Activated CD4-positive, CD25-positive, alpha-beta regulatory T cell treated with anti-CD3 and anti-CD28 coated beads, Interleukin-2, amount 50 U/mL, for 72 hours (primary cell): ENCODE measurements around the gene TAF11L7.
A peak's percentile ranks its signal among the peaks of the same experiment; 100 is the strongest.
"Not testable (repeated sequence)": the region's sequence is repeated elsewhere in the genome, so short reads cannot be mapped to it uniquely, and the experiment has no call there.

Experiments used
- DNase-seq: peaks from one replicate; pipeline ENCODE4 v3.0.0; 2021

TAF11L7 gene

DNA sequence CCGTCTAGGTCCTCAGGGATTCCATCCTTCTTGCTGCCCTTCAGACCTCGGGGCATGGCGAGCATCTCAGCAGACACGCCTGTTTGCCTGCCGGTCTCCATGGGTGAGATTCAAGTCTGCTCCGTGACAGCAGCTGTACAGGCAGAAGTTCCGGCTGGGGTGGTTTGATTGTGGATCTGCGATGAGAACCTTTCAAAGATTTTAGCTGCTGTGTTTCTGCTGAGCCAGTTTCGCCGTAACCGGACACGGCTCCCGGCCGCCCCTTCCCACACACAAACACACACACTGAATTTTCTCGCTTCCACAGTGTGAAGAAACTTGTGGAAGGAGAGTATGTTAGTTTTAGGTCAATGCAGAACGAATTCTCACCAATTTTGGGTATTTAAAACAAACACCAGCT, at the start of gene TAF11L7:
Gene TAF11L7, minus strand, starts transcription at position 101 of the 400 bp plus-strand sequence.
- not testable (repeated sequence) for DNase-seq

DNA sequence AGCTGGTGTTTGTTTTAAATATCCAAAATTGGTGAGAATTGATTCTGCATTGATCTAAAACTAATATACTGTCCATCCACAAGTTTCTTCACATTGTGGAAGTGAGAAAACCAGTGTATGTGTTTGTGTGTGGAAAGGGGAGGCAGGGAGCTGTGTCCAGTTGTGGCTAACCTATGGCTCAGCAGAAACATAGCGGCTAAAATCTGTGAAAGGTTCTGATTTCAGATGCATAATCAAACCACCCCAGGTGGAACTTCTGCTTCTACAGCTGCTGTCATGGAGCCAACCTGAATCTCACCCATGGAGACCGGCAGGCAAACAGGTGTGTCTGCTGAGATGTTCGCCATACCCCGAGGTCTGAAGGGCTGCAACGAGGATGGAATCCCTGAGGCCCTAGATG, 48.6 kb upstream of the TAF11L7 start, which contains the start of gene TAF11L14:
Gene TAF11L14, plus strand, starts transcription at position 301 of the 400 bp plus-strand sequence.
- no peak for DNase-seq

DNA sequence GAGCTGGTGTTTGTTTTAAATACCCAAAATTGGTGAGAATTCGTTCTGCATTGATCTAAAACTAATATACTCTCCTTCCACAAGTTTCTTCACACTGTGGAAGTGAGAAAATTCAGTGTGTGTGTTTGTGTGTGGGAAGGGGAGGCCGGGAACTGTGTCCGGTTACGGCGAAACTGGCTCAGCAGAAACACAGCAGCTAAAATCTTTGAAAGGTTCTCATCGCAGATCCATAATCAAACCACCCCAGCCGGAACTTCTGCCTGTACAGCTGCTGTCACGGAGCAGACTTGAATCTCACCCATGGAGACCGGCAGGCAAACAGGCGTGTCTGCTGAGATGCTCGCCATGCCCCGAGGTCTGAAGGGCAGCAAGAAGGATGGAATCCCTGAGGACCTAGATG, 46.2 kb upstream of the TAF11L7 start, which contains the start of gene TAF11L13:
Gene TAF11L13, plus strand, starts transcription at position 301 of the 400 bp plus-strand sequence.
- DNase-seq = not testable (repeated sequence)

DNA sequence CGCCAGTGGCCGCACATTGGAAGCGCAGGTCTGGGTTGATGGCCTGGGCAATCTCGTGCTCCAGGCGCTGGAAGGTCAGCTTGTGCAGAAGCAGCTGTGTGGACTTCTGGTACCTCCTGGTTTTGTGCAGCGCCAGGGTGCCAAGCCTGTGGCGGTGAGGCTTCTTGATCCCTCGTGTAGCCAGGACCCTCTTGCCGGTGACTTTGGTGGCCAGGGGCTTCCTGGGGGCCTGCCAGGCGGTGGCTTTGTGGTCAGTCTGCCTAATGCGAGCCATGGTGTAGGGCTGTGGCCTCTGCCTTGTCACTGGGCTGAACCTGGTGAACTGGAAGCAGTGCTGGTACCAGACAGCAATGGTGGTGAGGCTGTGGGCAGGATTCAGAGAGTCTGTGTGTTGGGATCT, 40.1 kb upstream of the TAF11L7 start:
- no peak for DNase-seq

GRCh38 chr5:17620627-17621026, 35.1 kb upstream of the TAF11L7 start:
- no peak for DNase-seq

DNA sequence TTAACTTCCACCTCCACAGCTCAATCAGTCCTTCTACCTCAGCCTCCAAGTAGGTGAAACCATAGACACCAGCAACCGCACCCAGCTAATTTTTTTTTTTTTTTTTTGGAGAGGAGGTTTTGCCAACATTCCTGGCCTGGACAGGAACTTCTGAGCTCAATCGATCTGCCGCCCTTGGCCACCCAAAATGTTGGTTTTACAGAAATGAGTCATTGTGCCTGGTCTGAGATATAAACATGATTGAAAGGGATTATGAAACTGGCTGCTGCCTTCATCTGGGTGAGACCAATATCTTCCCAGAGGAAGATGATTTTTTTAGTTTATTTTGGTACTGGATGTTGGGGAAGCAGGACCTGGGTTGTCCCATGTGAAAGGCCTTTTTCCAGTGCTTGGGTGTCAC, 33.8 kb upstream of the TAF11L7 start:
- no peak for DNase-seq

DNA sequence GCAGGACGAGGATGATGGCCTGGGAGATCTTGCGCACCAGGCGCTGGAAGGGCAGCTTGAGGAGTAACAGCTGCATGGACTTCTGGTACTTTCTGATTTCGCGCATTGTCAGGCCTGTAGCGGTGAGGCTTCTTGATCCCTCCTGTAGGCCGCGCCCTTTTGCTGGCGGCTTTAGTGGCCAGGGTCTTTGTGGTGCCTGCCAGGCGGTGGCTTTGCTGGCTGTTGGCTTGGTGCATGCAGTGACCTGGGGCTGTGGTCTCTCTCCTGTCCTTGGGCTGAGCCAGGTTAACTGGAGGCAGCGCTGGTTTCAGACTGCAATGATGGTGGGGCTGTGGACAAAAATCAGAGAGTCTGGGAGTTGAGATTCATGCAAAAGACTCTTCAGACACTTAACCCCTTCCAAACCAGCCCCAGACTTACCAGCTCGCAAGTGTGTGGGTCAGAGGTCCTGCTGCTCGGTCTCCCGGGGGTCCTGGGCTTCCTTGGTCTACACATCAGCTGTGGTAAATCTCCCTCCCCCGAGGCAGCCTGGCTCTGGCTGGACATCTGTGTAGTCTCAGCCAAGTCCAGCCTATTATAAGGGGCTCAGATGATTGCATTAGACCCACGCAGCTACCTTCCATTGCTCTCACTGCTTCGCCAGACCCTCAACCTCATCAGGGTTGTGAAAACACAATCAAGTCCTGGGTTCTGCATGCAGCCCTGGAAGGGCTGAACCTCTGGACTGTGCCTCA, 29.5 kb upstream of the TAF11L7 start:
- no peak for DNase-seq

GRCh38 chr5:17610092-17610491, 24.5 kb upstream of the TAF11L7 start, which contains the start of gene TAF11L12:
Gene TAF11L12 (plus strand): TSS chr5:17610392.
- not testable (repeated sequence) for DNase-seq

DNA sequence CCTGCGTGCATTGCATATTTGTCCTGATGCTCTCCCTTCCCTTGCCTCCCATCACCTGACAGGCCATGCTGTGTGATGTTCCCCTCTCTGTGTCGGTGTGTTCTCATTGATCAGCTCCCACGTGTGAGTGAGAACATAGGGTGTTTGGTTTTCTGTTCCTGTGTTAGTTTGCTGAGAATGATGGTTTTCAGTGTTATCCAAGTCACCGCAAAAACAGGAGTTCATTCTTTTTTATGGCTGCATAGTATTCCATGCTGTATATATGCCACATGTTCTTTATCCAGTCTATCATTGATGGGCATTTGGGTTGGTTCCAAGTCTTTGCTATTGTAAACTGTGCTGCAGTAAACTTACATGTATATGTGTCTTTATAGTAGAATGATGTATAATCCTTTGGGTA, 21.9 kb upstream of the TAF11L7 start:
- DNase-seq = not testable (repeated sequence)

- DNase-seq = no peak
Measured at GRCh38 chr5:17604951-17605350, 19.4 kb upstream of the TAF11L7 start.

- not testable (repeated sequence) for DNase-seq
Measured at GRCh38 chr5:17603880-17604279, 18.3 kb upstream of the TAF11L7 start, which contains the start of gene TAF11L11. Gene TAF11L11 (plus strand): TSS chr5:17604183.

- not testable (repeated sequence) for DNase-seq
Measured at GRCh38 chr5:17597728-17598127, 12.2 kb upstream of the TAF11L7 start, which contains the start of gene TAF11L10. Gene TAF11L10 (minus strand): TSS chr5:17597828.

GRCh38 chr5:17594255-17594654, 8.7 kb upstream of the TAF11L7 start, which contains the start of gene TAF11L9:
Gene TAF11L9 (minus strand): TSS chr5:17594394.
- DNase-seq = peak; percentile 30

- not testable (repeated sequence) for DNase-seq
Measured at GRCh38 chr5:17590860-17591259, 5.3 kb upstream of the TAF11L7 start, which contains the start of gene TAF11L8. Gene TAF11L8 (minus strand): TSS chr5:17590960.
